MM.1S (cell line): ENCODE results near the gene DEPDC7.

Experiments
- DNase-seq: peaks from one replicate; pipeline ENCODE4 v3.0.0-alpha.2; 2015
- H2AFZ ChIP-seq: fragments of 300-600 bp; sonication (generic); 2 replicates; pipeline ENCODE4 v1.6.0; 2016; ENCODE audit warnings: antibody characterized with exemption, low read length
- H3F3A ChIP-seq: fragments of 300-600 bp; sonication (generic); 2 replicates; pipeline ENCODE4 v1.6.1; 2016; ENCODE audit warnings: mild to moderate bottlenecking, antibody characterized with exemption, low read length, moderate library complexity, mixed read lengths; ENCODE audit not compliant: insufficient read depth
- H3K27ac ChIP-seq: fragments of 300-600 bp; sonication (generic); 2 replicates; pipeline ENCODE4 v1.5.1; 2016; ENCODE audit warnings: mild to moderate bottlenecking, low read length
- H3K27me3 ChIP-seq: fragments of 300-600 bp; sonication (generic); replicated peaks from 2 replicates; pipeline ENCODE4 v1.6.0; 2016; ENCODE audit warnings: low read length; ENCODE audit not compliant: insufficient read depth
- H3K36me3 ChIP-seq: fragments of 300-600 bp; sonication (generic); replicated peaks from 2 replicates; pipeline ENCODE4 v1.6.1; 2016; ENCODE audit warnings: mild to moderate bottlenecking, low read length, mixed read lengths; ENCODE audit not compliant: insufficient read depth
- H3K4me1 ChIP-seq: fragments of 300-600 bp; sonication (generic); 2 replicates; pipeline ENCODE4 v1.6.1; 2016; ENCODE audit warnings: low read length, mixed read lengths
- H3K4me2 ChIP-seq: fragments of 300-600 bp; sonication (generic); 2 replicates; pipeline ENCODE4 v1.6.0; 2016; ENCODE audit warnings: low read depth, low read length
- H3K4me3 ChIP-seq: fragments of 300-600 bp; sonication (generic); 2 replicates; pipeline ENCODE4 v1.5.1; 2016; ENCODE audit warnings: low read length, mixed read lengths
- H3K79me2 ChIP-seq: fragments of 300-600 bp; sonication (generic); 2 replicates; pipeline ENCODE4 v1.6.1; 2016; ENCODE audit warnings: mixed run types, low read length, mixed read lengths
- H3K9ac ChIP-seq: fragments of 300-600 bp; sonication (generic); 2 replicates; pipeline ENCODE4 v1.6.1; 2016; ENCODE audit warnings: low read length, mixed read lengths
- H3K9me2 ChIP-seq: fragments of 300-600 bp; sonication (generic); replicated peaks from 2 replicates; pipeline ENCODE4 v1.6.1; 2016; ENCODE audit warnings: mild to moderate bottlenecking, low read length, mixed read lengths; ENCODE audit not compliant: insufficient read depth
- H3K9me3 ChIP-seq: fragments of 300-600 bp; sonication (generic); replicated peaks from 2 replicates; pipeline ENCODE4 v1.6.1; 2016; ENCODE audit warnings: mild to moderate bottlenecking, low read length, mixed read lengths; ENCODE audit not compliant: insufficient read depth
- H4K20me1 ChIP-seq: fragments of 300-600 bp; sonication (generic); 2 replicates; pipeline ENCODE4 v1.6.1; 2016; ENCODE audit warnings: mild to moderate bottlenecking, low read length, moderate library complexity, mixed read lengths; ENCODE audit not compliant: insufficient read depth
- CTCF ChIP-seq: fragments of 300-600 bp; sonication (generic); IDR thresholded peaks from 2 replicates; pipeline ENCODE4 v1.5.1; 2016; ENCODE audit warnings: antibody characterized with exemption, low read length, mixed read lengths
- EZH2 ChIP-seq: fragments of 300-600 bp; sonication (generic); optimal IDR thresholded peaks from 2 replicates; pipeline ENCODE3; 2017; ENCODE audit warnings: low read depth, mild to moderate bottlenecking, antibody characterized with exemption, low read length, mixed read lengths
- EZH2phosphoT487 ChIP-seq: fragments of 300-600 bp; sonication (generic); IDR thresholded peaks from 2 replicates; pipeline ENCODE4 v1.6.1; 2018; ENCODE audit warnings: antibody characterized with exemption, low read length

The DEPDC7 gene

DNA sequence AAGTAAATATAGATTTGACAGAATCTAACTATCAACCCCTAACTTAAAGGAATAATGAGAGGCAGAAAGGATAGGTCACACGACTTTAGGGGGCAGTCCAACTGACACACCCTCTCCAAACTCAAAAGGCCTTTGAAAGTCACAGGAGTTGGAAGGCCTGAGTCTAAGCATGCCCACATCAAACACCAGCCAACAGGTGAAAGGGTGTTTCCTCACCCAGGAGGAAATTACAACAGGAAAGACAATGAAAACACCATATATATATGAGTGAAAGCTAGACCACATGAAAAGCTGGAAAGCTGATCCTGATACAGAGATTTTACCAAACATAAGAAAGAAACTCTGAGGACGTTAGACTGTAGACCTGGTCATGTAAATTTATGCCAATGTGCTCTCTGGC lies 10.5 kb upstream of the DEPDC7 start:
- no peaks in the 10 kb centered on the region for H3K9me3 ChIP-seq
- no peaks in the 10 kb centered on the region for H3K27me3 ChIP-seq
- TF ChIP-seq EZH2 (no peak), CTCF (no peak), EZH2phosphoT487 (no peak)
- no peak for DNase-seq
- H3K4me2 ChIP-seq, result no peak overlapping the region
- H3F3A ChIP-seq, result no peaks in the 10 kb centered on the region
- H3K36me3 ChIP-seq, result no peaks in the 10 kb centered on the region
- no peaks in the 10 kb centered on the region for H3K4me1 ChIP-seq
- H3K9ac ChIP-seq, result no peak overlapping the region
- no peaks in the 10 kb centered on the region for H3K9me2 ChIP-seq
- H3K79me2 ChIP-seq, result no peaks in the 10 kb centered on the region
- H4K20me1 ChIP-seq, result no peaks in the 10 kb centered on the region; the same call in 1 of the 2 replicates
- H2AFZ ChIP-seq, result no peak overlapping the region
- no peak overlapping the region for H3K27ac ChIP-seq
- no peak overlapping the region for H3K4me3 ChIP-seq

- no peaks in the 10 kb centered on the region for H3F3A ChIP-seq
- no peaks in the 10 kb centered on the region for H3K4me1 ChIP-seq
- no peaks in the 10 kb centered on the region for H3K79me2 ChIP-seq
- H3K27me3 ChIP-seq, result no peaks in the 10 kb centered on the region
- no peaks in the 10 kb centered on the region; the same call in 1 of the 2 replicates for H4K20me1 ChIP-seq
- H2AFZ ChIP-seq, result no peak overlapping the region
- no peak overlapping the region for H3K4me2 ChIP-seq
- no peak overlapping the region for H3K27ac ChIP-seq
- TF ChIP-seq CTCF (no peak), EZH2 (no peak), EZH2phosphoT487 (no peak)
- H3K9me2 ChIP-seq, result no peaks in the 10 kb centered on the region
- H3K36me3 ChIP-seq, result no peaks in the 10 kb centered on the region
- no peak for DNase-seq
- H3K9ac ChIP-seq, result no peak overlapping the region
- no peaks in the 10 kb centered on the region for H3K9me3 ChIP-seq
- H3K4me3 ChIP-seq, result no peak overlapping the region
Observed at GRCh38 chr11:33006010-33006409, 9.7 kb upstream of the DEPDC7 start.

DNA sequence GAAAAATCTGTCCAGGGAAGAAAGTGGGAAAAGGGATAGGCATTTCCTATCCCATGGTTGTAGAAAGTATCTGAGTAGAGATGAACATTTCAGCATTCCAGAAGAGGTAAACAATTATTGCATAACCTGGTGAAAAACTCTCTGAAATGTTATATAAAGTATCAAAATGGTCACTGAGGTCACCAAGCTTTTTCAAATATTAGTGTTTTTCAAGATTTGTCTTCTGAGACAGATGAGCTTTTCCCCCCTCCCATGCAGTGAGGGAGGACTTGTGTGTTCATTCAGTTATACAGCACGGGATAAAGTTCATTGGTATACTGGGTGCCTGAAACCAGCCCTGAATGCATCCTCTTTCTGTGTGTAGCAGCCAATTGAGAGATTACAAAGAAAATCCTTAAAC lies 1.9 kb upstream of the DEPDC7 start:
- H3K27me3 ChIP-seq, result no peaks in the 10 kb centered on the region
- H3F3A ChIP-seq, result no peaks in the 10 kb centered on the region
- no peak overlapping the region for H3K27ac ChIP-seq
- DNase-seq, result no peak
- H3K4me1 ChIP-seq, result peaks cover 8% of the 10 kb centered on the region
- TF ChIP-seq CTCF (no peak), EZH2 (no peak), EZH2phosphoT487 (no peak)
- no peak overlapping the region for H3K4me2 ChIP-seq
- H3K79me2 ChIP-seq, result no peaks in the 10 kb centered on the region
- H3K9me2 ChIP-seq, result no peaks in the 10 kb centered on the region
- H3K9ac ChIP-seq, result no peak overlapping the region
- H3K9me3 ChIP-seq, result no peaks in the 10 kb centered on the region
- no peak overlapping the region for H2AFZ ChIP-seq
- H4K20me1 ChIP-seq, result no peaks in the 10 kb centered on the region; the same call in 1 of the 2 replicates
- H3K36me3 ChIP-seq, result no peaks in the 10 kb centered on the region
- no peak overlapping the region for H3K4me3 ChIP-seq
